Ishikawa (cell line): ENCODE measurements around the gene RBCK1.

ENCODE experiments used
- CEBPB ChIP-seq: IDR thresholded peaks from 2 replicates; pipeline ENCODE4 v1.6.1; 2012
- CREB1 ChIP-seq: IDR thresholded peaks from 2 replicates; pipeline ENCODE4 v1.6.1; 2012; ENCODE audit warnings: low read depth
- EGR1 ChIP-seq: IDR thresholded peaks from 2 replicates; pipeline ENCODE4 v1.6.1; 2012
- EP300 ChIP-seq: IDR thresholded peaks from 2 replicates; pipeline ENCODE4 v1.6.1; 2012; ENCODE audit warnings: borderline replicate concordance
- FOXM1 ChIP-seq: IDR thresholded peaks from 2 replicates; pipeline ENCODE4 v1.6.1; 2012; ENCODE audit warnings: low read depth, borderline replicate concordance
- MAX ChIP-seq: IDR thresholded peaks from 2 replicates; pipeline ENCODE4 v1.6.1; 2012
- NFIC ChIP-seq: IDR thresholded peaks from 2 replicates; pipeline ENCODE4 v1.6.1; 2012
- RAD21 ChIP-seq: IDR thresholded peaks from 2 replicates; pipeline ENCODE4 v1.6.1; 2012; ENCODE audit warnings: low read depth
- REST ChIP-seq: IDR thresholded peaks from 2 replicates; pipeline ENCODE4 v1.6.1; 2012; ENCODE audit warnings: low read depth, mild to moderate bottlenecking
- TAF1 ChIP-seq: IDR thresholded peaks from 2 replicates; pipeline ENCODE4 v1.6.1; 2012; ENCODE audit warnings: low read depth, mild to moderate bottlenecking
- TCF12 ChIP-seq: IDR thresholded peaks from 2 replicates; pipeline ENCODE4 v1.6.1; 2012; ENCODE audit warnings: low read depth
- YY1 ChIP-seq: IDR thresholded peaks from 2 replicates; pipeline ENCODE4 v1.6.1; 2012; ENCODE audit warnings: low read depth

GRCh38 chr20:404088-404487, 4.0 kb upstream of the RBCK1 start:
- TF ChIP-seq MAX (no peak), FOXM1 (no peak), TCF12 (no peak), EP300 (no peak), TAF1 (no peak), EGR1 (no peak), REST (no peak), YY1 (no peak), RAD21 (no peak), CEBPB (no peak), NFIC (no peak), CREB1 (no peak)
